NCI-H2196 treated with DMSO at 0.1 percent for 48 hours (cell line): ENCODE measurements around the gene CACNA2D3.

Source experiments
- DNase-seq: peaks from one replicate; lab custom pipeline; 2025; ENCODE audit not compliant: unreplicated experiment; lab: John Stamatoyannopoulos, UW

CACNA2D3 gene

GRCh38 chr3:54859184-54859583, 736.8 kb downstream of the CACNA2D3 start:
- no peak for DNase-seq

DNA sequence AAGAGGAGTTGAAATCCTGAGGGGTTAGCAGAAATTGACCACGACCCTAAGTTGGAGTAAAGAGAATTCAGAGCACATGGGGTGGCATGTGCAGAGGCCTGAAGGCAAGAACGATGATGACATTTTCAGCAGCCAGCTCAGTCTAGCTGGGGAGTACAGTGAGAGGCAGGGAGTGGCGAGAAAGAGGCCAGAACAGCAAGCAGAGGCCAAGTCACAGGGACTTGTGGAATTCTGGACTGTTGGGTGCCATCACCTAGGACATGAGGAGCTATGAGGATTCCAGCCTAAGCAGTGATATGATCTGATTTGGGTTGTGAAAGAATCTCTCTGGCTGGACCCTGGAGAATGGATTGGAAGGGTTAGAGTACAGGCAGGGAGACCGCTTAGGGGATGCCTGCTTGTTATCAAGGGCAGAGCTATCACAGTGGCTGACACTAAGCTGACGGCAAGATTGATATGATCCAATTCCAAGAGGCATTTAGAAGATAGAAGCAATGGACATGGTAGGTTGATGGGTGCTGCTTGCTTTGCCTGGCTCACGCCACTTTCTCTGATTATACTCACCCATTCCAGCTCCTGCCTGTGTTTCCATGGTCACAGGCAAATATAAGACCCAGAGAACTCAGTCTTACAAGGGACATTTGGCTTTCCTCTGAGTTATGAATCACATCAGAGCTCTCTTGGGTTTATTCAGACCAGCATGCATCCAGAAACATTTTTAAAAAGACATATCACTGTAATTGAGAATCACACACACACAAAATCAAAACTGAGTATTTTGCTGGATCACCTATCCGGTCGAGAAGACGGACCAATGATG, 739.1 kb downstream of the CACNA2D3 start:
- no peak for DNase-seq

- DNase-seq = no peak
Observed at GRCh38 chr3:54862526-54862925, 740.2 kb downstream of the CACNA2D3 start.

GRCh38 chr3:54863366-54863765, 741.0 kb downstream of the CACNA2D3 start:
- DNase-seq = no peak

- no peak for DNase-seq
Observed at GRCh38 chr3:54863786-54864185, 741.4 kb downstream of the CACNA2D3 start.

DNA sequence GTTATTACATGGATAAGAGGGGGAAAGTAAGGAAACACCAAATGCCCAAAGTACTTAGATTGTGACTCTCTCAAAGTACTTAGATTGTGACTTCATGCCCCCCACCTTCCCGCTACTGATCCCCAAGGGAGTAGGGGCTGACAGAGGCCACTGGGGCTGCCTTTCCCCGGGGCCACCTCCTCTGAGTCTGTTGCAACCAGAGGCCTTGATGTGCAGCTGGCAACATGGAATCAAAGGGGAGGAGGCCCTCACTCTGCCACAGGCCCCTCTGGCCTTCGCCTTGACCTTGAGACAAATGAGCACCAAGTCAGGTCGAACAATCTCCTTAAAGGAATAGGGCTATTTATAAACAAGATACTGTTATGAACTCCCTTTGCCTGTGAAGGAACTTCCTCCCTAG, 743.0 kb downstream of the CACNA2D3 start:
- no peak for DNase-seq

GRCh38 chr3:54866251-54866650, 743.9 kb downstream of the CACNA2D3 start:
- DNase-seq = no peak

DNA sequence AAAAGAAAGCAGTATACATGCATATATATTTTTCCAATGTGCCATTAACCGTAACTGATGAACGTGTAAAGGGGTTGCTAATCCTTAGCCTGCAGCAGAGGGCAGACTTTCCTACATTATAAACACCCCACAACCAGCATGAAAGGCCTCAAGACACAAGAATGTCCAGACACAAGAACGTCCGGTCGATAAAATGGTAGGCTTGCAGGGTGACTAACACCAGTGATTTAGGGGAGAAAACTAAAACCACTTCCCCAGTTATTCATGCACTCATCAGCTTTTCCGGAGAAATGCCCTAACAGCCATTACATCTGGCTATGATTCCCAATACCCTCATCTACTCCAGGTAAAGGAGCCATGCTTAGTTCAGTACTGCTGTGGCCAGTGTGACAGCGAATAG, 748.1 kb downstream of the CACNA2D3 start:
- no peak for DNase-seq

DNA sequence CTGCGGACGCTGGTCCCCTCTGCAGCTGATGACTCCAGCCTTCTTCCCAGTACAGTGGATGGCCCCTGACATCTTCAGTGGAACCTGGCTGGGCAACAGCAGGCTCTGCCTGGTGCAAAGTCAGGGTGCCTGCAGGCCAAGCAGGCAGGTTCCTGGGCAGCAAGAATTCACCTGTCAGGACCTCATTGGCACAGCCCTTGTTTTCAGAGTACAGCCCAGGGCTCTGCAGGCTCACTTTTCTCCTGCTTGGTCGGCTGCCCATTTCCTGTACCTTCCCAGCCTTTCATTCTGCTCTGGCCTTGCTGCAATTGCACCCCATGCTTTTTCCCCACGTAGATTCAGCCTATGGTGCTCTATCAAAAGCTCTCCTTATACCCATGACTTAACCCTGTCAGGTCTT, 749.5 kb downstream of the CACNA2D3 start:
- no peak for DNase-seq

DNA sequence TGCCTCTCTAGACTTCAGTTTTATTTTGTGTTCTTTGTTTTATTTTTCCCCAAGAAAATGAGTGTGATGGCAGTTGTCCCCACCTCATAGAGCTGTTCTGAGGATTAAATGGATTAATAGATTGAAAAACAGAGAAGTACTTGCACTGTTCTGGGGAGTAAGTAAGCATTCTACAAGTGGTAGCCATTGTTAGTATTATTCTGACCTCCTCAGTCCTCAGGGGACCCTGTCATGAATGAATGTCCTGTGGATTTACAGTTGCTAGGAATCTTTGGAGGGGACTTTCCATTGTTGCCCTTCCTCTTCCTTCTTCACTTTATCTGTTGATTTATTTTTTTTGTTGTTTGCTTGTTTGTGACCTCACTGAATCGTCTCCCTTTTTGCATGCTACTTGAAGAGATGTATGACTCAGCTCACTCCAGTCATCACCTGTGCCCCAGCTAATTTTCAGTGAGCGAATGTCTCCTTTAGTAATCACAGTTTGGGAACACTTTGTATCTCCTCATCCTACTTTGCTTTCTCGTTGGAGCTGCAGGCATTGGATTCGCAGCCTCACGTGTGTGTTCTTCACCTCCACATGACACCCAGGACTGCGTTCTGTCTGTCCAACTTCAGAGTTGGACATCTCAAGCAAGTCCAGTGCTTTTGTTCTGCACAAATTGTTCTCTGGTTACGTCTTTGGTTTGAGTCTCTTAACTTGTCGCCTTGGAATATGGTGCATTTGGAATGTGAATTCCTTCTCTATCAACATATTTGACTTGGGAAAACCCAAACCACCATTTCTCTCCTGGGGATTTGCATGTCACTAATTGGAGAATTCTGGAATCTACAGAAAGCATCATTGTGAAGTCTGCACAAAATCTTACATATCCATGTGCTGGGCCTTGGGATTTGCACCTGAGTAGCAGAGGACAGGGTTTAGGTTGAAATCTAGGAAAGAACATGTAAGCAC, 751.0 kb downstream of the CACNA2D3 start:
- no peak for DNase-seq

GRCh38 chr3:54874816-54875556, 752.6 kb downstream of the CACNA2D3 start:
- DNase-seq = no peak

GRCh38 chr3:54875596-54876268, 753.4 kb downstream of the CACNA2D3 start:
- no peak for DNase-seq

DNA sequence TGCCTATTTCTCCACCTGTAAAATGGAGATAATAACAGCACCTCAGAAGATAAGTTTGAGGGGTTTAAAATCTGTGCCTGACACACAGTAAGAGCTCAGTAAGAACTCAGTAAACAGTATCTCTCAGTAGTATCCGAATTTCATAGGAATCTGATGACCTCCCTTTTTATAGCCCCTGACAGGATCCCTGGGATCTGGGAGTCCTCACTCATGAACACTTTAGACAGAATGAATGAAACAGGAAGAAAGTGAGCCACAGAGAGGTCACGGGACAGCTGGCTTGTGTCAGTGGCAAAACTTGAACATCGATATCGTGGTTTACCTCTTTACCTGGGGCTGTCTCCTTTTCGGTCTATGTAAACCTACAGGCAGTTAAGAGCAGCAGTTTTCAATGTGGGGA, 754.3 kb downstream of the CACNA2D3 start:
- DNase-seq = no peak

DNA sequence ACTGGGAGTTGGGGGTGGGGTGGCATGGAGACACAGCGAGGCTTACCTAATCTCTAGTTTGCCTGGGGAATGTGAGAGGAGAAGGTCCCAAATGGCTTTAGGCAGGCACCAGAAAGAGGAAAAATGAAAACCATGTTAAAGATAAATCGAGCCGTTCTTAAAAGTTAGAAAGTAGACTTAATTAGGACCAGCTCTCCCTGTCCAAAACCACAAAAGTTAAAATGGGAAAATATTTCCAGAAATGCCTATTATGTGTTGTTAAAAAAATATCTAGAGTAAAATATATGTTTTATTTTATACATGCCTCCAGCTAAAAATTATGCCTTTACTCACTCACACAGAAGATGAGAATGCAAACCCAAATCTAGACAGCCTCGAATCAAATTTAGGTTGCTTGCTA, 755.4 kb downstream of the CACNA2D3 start:
- no peak for DNase-seq

DNA sequence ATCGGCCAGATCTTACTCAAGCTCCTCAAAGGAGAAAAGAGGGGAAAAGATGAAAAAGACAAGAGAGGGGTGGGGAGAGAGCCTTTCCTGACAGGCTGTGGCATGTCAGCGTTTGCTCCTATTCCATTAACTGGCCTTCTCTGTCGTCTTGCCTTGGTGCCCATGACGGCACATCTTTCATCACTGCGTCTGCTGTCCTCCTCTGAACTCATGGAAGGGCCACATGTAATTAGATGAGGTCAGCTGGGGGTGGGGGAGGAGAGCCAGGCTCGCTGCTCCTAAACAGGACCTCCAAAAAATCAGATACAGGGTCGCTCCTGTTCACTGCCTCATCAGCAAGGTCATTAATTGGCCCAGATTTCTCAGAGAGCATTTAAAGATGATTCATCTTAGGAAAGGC, 755.8 kb downstream of the CACNA2D3 start:
- DNase-seq = no peak

DNA sequence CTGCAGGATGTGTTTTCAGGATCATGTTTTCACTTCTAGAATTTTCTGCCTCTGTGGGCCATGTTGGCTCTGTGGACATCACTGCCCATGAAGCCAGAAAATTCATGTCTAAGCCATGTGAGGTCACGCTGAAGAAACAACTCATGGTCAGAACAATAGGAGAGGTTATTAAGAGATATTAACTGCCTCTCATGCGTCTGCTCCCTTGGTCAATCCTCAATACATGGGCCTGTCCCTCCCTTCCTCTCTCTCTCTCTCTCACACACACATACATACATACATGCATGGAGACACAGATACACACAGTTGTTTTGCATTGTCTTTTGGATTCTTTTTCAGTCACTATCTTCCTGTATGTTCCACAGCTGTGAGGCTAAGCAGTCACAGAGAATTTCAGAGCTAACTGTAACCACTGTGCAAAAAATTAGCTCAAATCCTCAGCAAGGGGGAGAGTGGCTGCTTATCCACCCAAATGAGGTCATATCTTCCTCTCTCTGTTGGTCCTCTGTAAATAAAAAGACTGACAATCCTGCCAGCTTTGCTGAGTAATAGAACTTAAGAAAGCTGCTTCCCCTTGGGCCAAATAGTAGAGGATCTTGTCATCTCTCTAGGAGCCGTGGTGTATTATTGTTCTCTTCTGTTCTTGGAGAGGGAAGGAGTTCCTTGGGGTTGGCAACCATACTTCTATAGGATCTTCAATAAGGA, 759.9 kb downstream of the CACNA2D3 start:
- no peak for DNase-seq

DNA sequence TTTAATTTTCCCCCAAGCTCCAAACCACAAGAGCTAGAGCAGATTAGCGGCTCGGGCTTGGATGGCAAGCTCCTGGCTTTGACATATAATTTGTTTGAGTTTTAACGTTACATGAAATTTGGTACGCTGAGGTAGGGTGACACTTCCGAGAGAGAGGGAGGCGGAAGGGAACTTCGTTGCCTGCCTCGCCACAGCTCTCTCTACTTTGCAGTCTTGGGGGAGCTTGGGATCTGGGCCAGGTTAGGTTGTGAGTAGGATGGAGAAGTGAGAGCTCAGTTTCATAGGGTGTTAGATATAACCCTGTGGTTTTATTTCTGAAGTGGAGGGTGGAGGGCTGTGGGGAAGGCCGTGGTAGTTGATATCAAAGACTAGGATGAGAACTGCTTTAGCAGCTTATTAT, 765.8 kb downstream of the CACNA2D3 start:
- DNase-seq = no peak

DNA sequence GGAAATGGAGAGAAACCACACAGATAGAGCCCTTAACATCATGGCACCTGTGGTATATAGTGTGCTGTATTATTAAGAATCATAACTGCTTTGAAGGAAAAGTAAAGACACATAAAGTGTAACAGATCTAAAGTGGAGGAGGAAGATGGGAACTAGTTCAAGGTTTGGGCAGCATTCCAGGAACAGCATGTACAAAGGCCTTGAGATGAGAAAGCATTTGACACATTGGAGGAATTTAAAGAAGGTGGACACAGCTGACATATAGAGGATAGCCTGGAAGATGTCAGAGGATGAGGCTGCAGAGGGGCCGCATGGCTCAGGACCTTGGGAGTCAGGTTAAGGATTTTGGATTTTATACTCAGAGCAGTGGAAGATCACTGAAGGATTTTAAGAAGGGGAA, 766.5 kb downstream of the CACNA2D3 start:
- no peak for DNase-seq

DNA sequence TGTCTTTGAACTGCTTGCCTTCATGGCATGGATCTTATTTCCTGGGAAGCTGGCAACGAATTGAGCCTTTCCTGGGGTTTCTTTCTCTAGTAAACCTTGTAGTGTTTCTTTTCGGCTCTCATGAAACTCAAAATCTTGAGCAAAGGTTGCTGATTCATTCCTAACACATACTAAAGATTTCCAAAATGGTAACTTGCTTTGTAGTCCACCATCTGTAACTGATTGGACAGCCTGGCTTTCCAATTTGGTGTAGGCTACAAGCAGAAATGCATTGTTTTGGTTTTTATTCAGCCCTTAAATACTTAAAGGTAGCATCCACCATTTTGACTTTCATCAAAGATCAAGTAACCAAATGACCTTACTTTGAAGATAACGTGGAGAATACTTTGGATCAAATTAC, 767.4 kb downstream of the CACNA2D3 start:
- DNase-seq = no peak

DNA sequence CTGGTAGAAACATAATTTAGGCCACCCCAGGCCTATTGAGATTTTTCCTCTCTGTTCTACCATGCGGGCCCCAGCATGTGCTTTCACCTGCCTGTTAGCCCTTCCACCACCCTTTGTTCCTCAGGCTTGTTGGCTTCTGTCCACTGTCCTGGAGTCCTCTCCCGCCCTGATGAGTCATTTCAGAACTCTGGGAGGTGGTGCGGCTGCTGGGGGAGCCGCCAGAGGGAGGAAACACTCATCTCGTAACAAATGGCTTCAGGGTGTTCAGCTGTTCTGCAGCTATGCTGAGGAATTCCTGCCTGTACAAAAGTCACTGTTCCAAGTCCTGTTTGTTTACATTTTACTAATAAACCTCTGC, 769.2 kb downstream of the CACNA2D3 start:
- DNase-seq = peak; percentile 63
